Liver (tissue), 9 donors: ENCODE measurements around the gene ELP5. TPM values are rescaled to one million over a fixed set of nuclear protein-coding genes. Genes with fewer than 3 reads are reported as not detected.
A peak's percentile ranks its signal among the peaks of the same experiment; 100 is the strongest.

Source experiments
- DNase-seq: peaks from one replicate; pipeline ENCODE4 v3.0.0-alpha.2; 2017; ENCODE audit warnings: low spot score
- H3K27ac ChIP-seq, 2 donors: one replicate each; pipeline ENCODE4 v1.7.0; 2013; ENCODE audit warnings: inconsistent platforms in 2 of 2, low read length in 2 of 2, control low read depth in 1 of 2, low read depth in 1 of 2, mild to moderate bottlenecking in 1 of 2
- H3K27me3 ChIP-seq, 4 donors: one replicate each; pipeline versions ENCODE4 v1.6.1 to v1.7.0; 2013; ENCODE audit warnings: low read length in 3 of 4, inconsistent platforms in 1 of 4, mild to moderate bottlenecking in 1 of 4, moderate library complexity in 1 of 4; ENCODE audit not compliant: control insufficient read depth in 4 of 4, insufficient read depth in 4 of 4
- H3K36me3 ChIP-seq, 4 donors: one replicate each; pipeline versions ENCODE4 v1.6.1 to v1.7.0; 2013; ENCODE audit warnings: low read length in 3 of 4, mild to moderate bottlenecking in 3 of 4, low read depth in 1 of 4, moderate library complexity in 1 of 4; ENCODE audit not compliant: control insufficient read depth in 4 of 4, insufficient read depth in 3 of 4
- H3K4me1 ChIP-seq, 4 donors: one replicate each; pipeline versions ENCODE4 v1.6.1 to v1.7.0; 2013; ENCODE audit warnings: low read length in 3 of 4, mild to moderate bottlenecking in 3 of 4, moderate library complexity in 1 of 4; ENCODE audit not compliant: control insufficient read depth in 4 of 4, insufficient read depth in 4 of 4
- H3K4me3 ChIP-seq, 3 donors: one replicate each; pipeline versions ENCODE4 v1.6.1 to v1.7.0; 2013; ENCODE audit warnings: low read length in 3 of 3, control low read depth in 1 of 3, low read depth in 1 of 3, mild to moderate bottlenecking in 1 of 3
- H3K9ac ChIP-seq, 2 donors: one replicate each; pipeline ENCODE4 v1.7.0; 2013; ENCODE audit warnings: low read length in 2 of 2, mild to moderate bottlenecking in 2 of 2, moderate library complexity in 2 of 2, control low read depth in 1 of 2, low read depth in 1 of 2
- H3K9me3 ChIP-seq, 4 donors: one replicate each; pipeline versions ENCODE4 v1.6.1 to v1.7.0; 2013; ENCODE audit warnings: low read length in 3 of 4; ENCODE audit not compliant: control insufficient read depth in 4 of 4
- ATF3 ChIP-seq: IDR thresholded peaks from 2 replicates; pipeline ENCODE4 v1.6.1; 2016; ENCODE audit warnings: antibody characterized with exemption
- CTCF ChIP-seq: fragments of 150-350 bp; IDR thresholded peaks from 2 replicates; pipeline ENCODE4 v1.5.1; 2017; ENCODE audit warnings: improper control_type of control experiment, low read depth, low read length; ENCODE audit not compliant: missing input control
- EGR1 ChIP-seq, 2 donors: IDR thresholded peaks; 2 replicates each; pipeline ENCODE4 v1.6.1; 2016 to 2018; ENCODE audit warnings: antibody characterized with exemption in 2 of 2, low read depth in 2 of 2
- FOXA1 ChIP-seq: IDR thresholded peaks from 2 replicates; pipeline ENCODE4 v1.6.1; 2016; ENCODE audit warnings: antibody characterized with exemption
- GABPA ChIP-seq, 2 donors: IDR thresholded peaks in 1 of 2; conservative IDR thresholded peaks in 1 of 2; 2 replicates each; pipeline ENCODE4 v1.6.1; 2016; ENCODE audit warnings: antibody characterized with exemption in 2 of 2, mild to moderate bottlenecking in 1 of 2, moderate library complexity in 1 of 2
- HNF4A ChIP-seq, 2 donors: conservative IDR thresholded peaks; 2 replicates each; pipeline ENCODE4 v1.6.1; 2016; ENCODE audit warnings: antibody characterized with exemption in 2 of 2, mild to moderate bottlenecking in 2 of 2
- MAX ChIP-seq: IDR thresholded peaks from 2 replicates; pipeline ENCODE4 v1.6.1; 2016; ENCODE audit warnings: antibody characterized with exemption
- NR2F2 ChIP-seq: IDR thresholded peaks from 2 replicates; pipeline ENCODE4 v1.6.1; 2016; ENCODE audit warnings: antibody characterized with exemption
- RAD21 ChIP-seq, 2 donors: IDR thresholded peaks; 2 replicates each; pipeline ENCODE4 v1.6.1; 2016; ENCODE audit warnings: antibody characterized with exemption in 2 of 2, mild to moderate bottlenecking in 2 of 2
- REST ChIP-seq: IDR thresholded peaks from 2 replicates; pipeline ENCODE4 v1.6.1; 2016; ENCODE audit warnings: antibody characterized with exemption, mild to moderate bottlenecking
- RXRA ChIP-seq, 2 donors: IDR thresholded peaks; 2 replicates each; pipeline ENCODE4 v1.6.1; 2017 to 2018; ENCODE audit warnings: antibody characterized with exemption in 2 of 2, mild to moderate bottlenecking in 1 of 2
- SP1 ChIP-seq: IDR thresholded peaks from 2 replicates; pipeline ENCODE4 v1.6.1; 2018; ENCODE audit warnings: antibody characterized with exemption, mild to moderate bottlenecking
- TAF1 ChIP-seq: conservative IDR thresholded peaks from 2 replicates; pipeline ENCODE4 v1.6.1; 2016; ENCODE audit warnings: antibody characterized with exemption, mild to moderate bottlenecking
- YY1 ChIP-seq: IDR thresholded peaks from 2 replicates; pipeline ENCODE4 v1.6.1; 2016; ENCODE audit warnings: antibody characterized with exemption, mild to moderate bottlenecking
- WGBS: extraction: QIAGEN DNeasy Blood & Tissue Kit; methylation state at CpG from one replicate; pipeline ENCODE4 v1.1.7; 2013; 5-methylcytosine and 5-hydroxymethylcytosine counted together
- polyA plus RNA-seq, 2 donors: library from polyadenylated mRNA; stranded (reverse) in 1 of 2; unstranded in 1 of 2; fragments of 200-250 nt in 1 of 2; fragments of >200 nt in 1 of 2; fragmentation: Nextera tagmentation in 1 of 2; extraction: Ambion mirVana in 1 of 2; gene quantifications; one replicate each; pipeline versions ENCODE4 v1.2.1 to v1.2.3, GENCODE V29; 2013 to 2015
- total RNA-seq, 2 donors: library from RNA; depleted of rRNA; stranded (reverse); fragments of >200 nt; gene quantifications; one replicate each; pipeline ENCODE4 v1.2.3, GENCODE V29; 2014
- donor health status: healthy.
- donor health status: healthy.
- donor health status: healthy.
- donor health status: healthy.
- donor health status: healthy.

The ELP5 gene
- total and polyA plus RNA-seq, 4 donors, result 19.3 to 38.4 (median 26.6) TPM

GRCh38 chr17:7216242-7217112 lies 35.5 kb upstream of the ELP5 start (continued):
- TF ChIP-seq EGR1 (IDR thresholded peaks at IDR 0.05; ENCODE audit: low read depth in 2 of 2), result no peak

- Histone ChIP-seq H3K27ac (no peak overlapping the region), H3K4me1 (peaks cover 14 to 51% (median 41%) of the 10 kb centered on the region in 4 donors), H3K4me3 (peak overlapping the region in 1 of 3 donors; percentile 33), H3K36me3 (peaks cover 0 to 15% (median 7%) of the 10 kb centered on the region in 4 donors), H3K9ac (no peak overlapping the region), H3K9me3 (no peaks in the 10 kb centered on the region), H3K27me3 (no peaks in the 10 kb centered on the region)
- TF ChIP-seq RXRA (IDR thresholded peaks at IDR 0.05) (no peak), NR2F2 (no peak), YY1 (no peak), MAX (no peak), REST (no peak), FOXA1 (no peak)
- 18% methylated on average over 32 of the region's 32 CpGs for WGBS
- no peak for DNase-seq
Observed at GRCh38 chr17:7217113-7217987, 34.7 kb upstream of the ELP5 start.

GRCh38 chr17:7218166-7218565 lies 33.8 kb upstream of the ELP5 start:
- WGBS, result 87% methylated on average over 6 of the region's 6 CpGs
- H3K27ac ChIP-seq, result no peak overlapping the region
- DNase-seq, result no peak
- no peak overlapping the region for H3K4me3 ChIP-seq
- H3K9ac ChIP-seq, result no peak overlapping the region
- H3K27me3 ChIP-seq, result no peaks in the 10 kb centered on the region
- peaks cover 4 to 23% (median 15%) of the 10 kb centered on the region in 4 donors for H3K36me3 ChIP-seq
- H3K9me3 ChIP-seq, result no peaks in the 10 kb centered on the region
- H3K4me1 ChIP-seq, result peaks cover 14 to 59% (median 46%) of the 10 kb centered on the region in 4 donors
- TF ChIP-seq HNF4A (conservative IDR thresholded peaks at IDR 0.05), result no peak
- no peak for TF ChIP-seq NR2F2
- no peak for TF ChIP-seq EGR1 (IDR thresholded peaks at IDR 0.05; ENCODE audit: low read depth in 2 of 2)
- TF ChIP-seq MAX, result no peak
- no peak for TF ChIP-seq GABPA (IDR thresholded peaks at IDR 0.05 in 1 of 2, conservative IDR thresholded peaks at IDR 0.05 in 1 of 2)
- no peak for TF ChIP-seq FOXA1
- TF ChIP-seq YY1, result no peak
- no peak for TF ChIP-seq RAD21 (IDR thresholded peaks at IDR 0.05)
- no peak for TF ChIP-seq SP1
- TF ChIP-seq TAF1, result no peak
- TF ChIP-seq CTCF, result no peak
- TF ChIP-seq REST, result no peak
- TF ChIP-seq ATF3, result no peak
